ENCODE data around the gene SIRT7. TPM values are rescaled to one million over a fixed set of nuclear protein-coding genes. Genes with fewer than 3 reads are reported as not detected.

SIRT7 gene
- total RNA-seq, 1 experiment from 2014 or later, result 24.2 TPM

- POLR2A ChIA-PET, result no interaction called here
- Mint-ChIP-seq H3K4me1 (no peaks in the 10 kb centered on the region), H3K9me3 (no peaks in the 10 kb centered on the region), H3K27ac (no peak overlapping the region), H3K4me3 (no peak overlapping the region), H3K27me3 (ENCODE audit: low read depth) (peaks cover 6% of the 10 kb centered on the region), H3K36me3 (no peaks in the 10 kb centered on the region)
- DNase-seq (ENCODE audit: low spot score) (no peak), ATAC-seq (no peak)
- TF ChIP-seq AR (CRISPR knock-in tag; IDR thresholded peaks at IDR 0.05) (no peak), IRF1 (CRISPR knock-in tag; IDR thresholded peaks at IDR 0.05) (no peak), ZNF512 (CRISPR knock-in tag; IDR thresholded peaks at IDR 0.05; ENCODE audit: borderline replicate concordance) (no peak), NFE2L1 (CRISPR knock-in tag; IDR thresholded peaks at IDR 0.05) (no peak), E2F1 (CRISPR knock-in tag; IDR thresholded peaks at IDR 0.05) (no peak), SP1 (CRISPR knock-in tag; conservative IDR thresholded peaks at IDR 0.05) (no peak), ATF2 (CRISPR knock-in tag; IDR thresholded peaks at IDR 0.05; ENCODE audit: borderline replicate concordance, low read depth) (no peak), ZNF396 (CRISPR knock-in tag; IDR thresholded peaks at IDR 0.05; ENCODE audit: borderline replicate concordance) (no peak), PRRX2 (CRISPR knock-in tag; IDR thresholded peaks at IDR 0.05) (no peak)
- CTCF ChIA-PET, result interaction anchor here (1.2 to 2.4 kb wide), 2 partner anchors 8 to 15 kb away, joined by 3 to 6 read pairs; no protein-coding TSS in a partner anchor
These were observed 34.1 kb upstream of the SIRT7 start for GRCh38 chr17:81951785-81952684.

GRCh38 chr17:81950501-81950900, 32.5 kb upstream of the SIRT7 start:
- H3K4me3 Mint-ChIP-seq, result no peak overlapping the region
- no peaks in the 10 kb centered on the region for H3K36me3 Mint-ChIP-seq
- no peaks in the 10 kb centered on the region for H3K27me3 Mint-ChIP-seq (ENCODE audit: low read depth)
- ChIA-PET POLR2A (no interaction called here), CTCF (interaction anchor here (0.6 to 0.7 kb wide), 2 partner anchors 9 to 87 kb away, joined by 3 to 5 read pairs; partner anchors contain the start of gene DCXR)
- H3K9me3 Mint-ChIP-seq, result no peaks in the 10 kb centered on the region
- no peak for DNase-seq (ENCODE audit: low spot score)
- ATAC-seq, result no peak
- no peak overlapping the region for H3K27ac Mint-ChIP-seq
- no peaks in the 10 kb centered on the region for H3K4me1 Mint-ChIP-seq
- TF ChIP-seq ZBTB43 (CRISPR knock-in tag; IDR thresholded peaks at IDR 0.05) (no peak), ZNF121 (CRISPR knock-in tag; IDR thresholded peaks at IDR 0.05) (no peak), MYBL2 (CRISPR knock-in tag; IDR thresholded peaks at IDR 0.05) (no peak), ELF4 (CRISPR knock-in tag; IDR thresholded peaks at IDR 0.05; ENCODE audit: low read depth) (no peak), ZBTB21 (CRISPR knock-in tag; IDR thresholded peaks at IDR 0.05; ENCODE audit: borderline replicate concordance) (no peak), CBFB (CRISPR knock-in tag; IDR thresholded peaks at IDR 0.05; ENCODE audit: low read depth) (no peak), PRRX2 (CRISPR knock-in tag; IDR thresholded peaks at IDR 0.05) (no peak), RELA (CRISPR knock-in tag; IDR thresholded peaks at IDR 0.05; ENCODE audit: borderline replicate concordance) (no peak), CTCF (IDR thresholded peaks at IDR 0.05) (no peak), STAT6 (CRISPR knock-in tag; conservative IDR thresholded peaks at IDR 0.05; ENCODE audit: low read depth) (no peak)
